NOMO-1 (cell line): ENCODE results near the gene ZNRF2.
"Not testable (repeated sequence)": the region's sequence is repeated elsewhere in the genome, so short reads cannot be mapped to it uniquely, and the experiment has no call there.

Source experiments
- DNase-seq, 2 experiments: peaks; one replicate each; lab custom pipeline; 2025; ENCODE audit not compliant: unreplicated experiment in 2 of 2; lab: John Stamatoyannopoulos, UW

Gene ZNRF2

GRCh38 chr7:30260246-30260768 is 24.1 kb upstream of the ZNRF2 start:
- no peak for DNase-seq

- no peak for DNase-seq
Observed at GRCh38 chr7:30263090-30263710, 21.2 kb upstream of the ZNRF2 start.

GRCh38 chr7:30264052-30264451 is 20.3 kb upstream of the ZNRF2 start:
- DNase-seq = no peak

- not testable (repeated sequence) for DNase-seq
Observed at GRCh38 chr7:30265189-30265588, 19.2 kb upstream of the ZNRF2 start.

GRCh38 chr7:30266686-30267085 is 17.7 kb upstream of the ZNRF2 start:
- no peak for DNase-seq

GRCh38 chr7:30268586-30268985 is 15.8 kb upstream of the ZNRF2 start:
- DNase-seq = no peak

GRCh38 chr7:30269490-30269889 is 14.9 kb upstream of the ZNRF2 start:
- DNase-seq = no peak

- no peak for DNase-seq
Observed at GRCh38 chr7:30270921-30271320, 13.5 kb upstream of the ZNRF2 start.

- no peak for DNase-seq
Observed at GRCh38 chr7:30272126-30272525, 12.3 kb upstream of the ZNRF2 start.

GRCh38 chr7:30273552-30273951 is 10.8 kb upstream of the ZNRF2 start:
- DNase-seq = no peak

- DNase-seq = no peak
Observed at GRCh38 chr7:30274641-30275040, 9.8 kb upstream of the ZNRF2 start.

- DNase-seq = no peak
Observed at GRCh38 chr7:30276203-30276900, 8.0 kb upstream of the ZNRF2 start.

- no peak for DNase-seq
Observed at GRCh38 chr7:30278376-30278775, 6.0 kb upstream of the ZNRF2 start.

GRCh38 chr7:30278849-30279652 is 5.3 kb upstream of the ZNRF2 start:
- peak in 1 of 2 experiments; percentile 30 for DNase-seq

- no peak for DNase-seq
Observed at GRCh38 chr7:30279653-30279904, 4.8 kb upstream of the ZNRF2 start.

- DNase-seq = no peak
Observed at GRCh38 chr7:30280631-30281030, 3.8 kb upstream of the ZNRF2 start.

GRCh38 chr7:30281263-30281662 is 3.1 kb upstream of the ZNRF2 start:
- DNase-seq = no peak

GRCh38 chr7:30281791-30282190 is 2.6 kb upstream of the ZNRF2 start:
- DNase-seq = no peak

GRCh38 chr7:30282735-30283134 is 1.7 kb upstream of the ZNRF2 start:
- no peak for DNase-seq

GRCh38 chr7:30285067-30285535 is 704 bp downstream of the ZNRF2 start:
- no peak for DNase-seq

- peak; percentile 83 to 95 for DNase-seq
Observed at GRCh38 chr7:30285536-30286284, 1.3 kb downstream of the ZNRF2 start.
